Mesenchymal stem cell (in vitro differentiated cells and primary cell): ENCODE results near the gene ARSG.
A peak's percentile ranks its signal among the peaks of the same experiment; 100 is the strongest.
"Not testable (repeated sequence)": the region's sequence is repeated elsewhere in the genome, so short reads cannot be mapped to it uniquely, and the experiment has no call there.

Experiments used
- DNase-seq: peaks from one replicate; pipeline ENCODE4 v3.0.0-alpha.2; 2013
- H2AFZ ChIP-seq: one replicate; pipeline ENCODE4 v1.6.1; 2013; ENCODE audit warnings: low read depth, mild to moderate bottlenecking, control low read depth, inconsistent platforms, low read length, moderate library complexity
- H2AK5ac ChIP-seq: 2 replicates; pipeline ENCODE4 v1.6.1; 2013; ENCODE audit warnings: low read length, moderate library complexity, mild to moderate bottlenecking, inconsistent platforms; ENCODE audit not compliant: severe bottlenecking
- H2BK120ac ChIP-seq: one replicate; pipeline ENCODE4 v1.6.1; 2013; ENCODE audit warnings: low read depth, mild to moderate bottlenecking, inconsistent platforms, low read length, moderate library complexity
- H2BK12ac ChIP-seq, 2 experiments: one replicate each; pipeline ENCODE4 v1.6.1; 2013; ENCODE audit warnings: inconsistent platforms in 2 of 2, low read length in 2 of 2, mild to moderate bottlenecking in 2 of 2, moderate library complexity in 2 of 2, control low read depth in 1 of 2
- H2BK15ac ChIP-seq: one replicate; pipeline ENCODE4 v1.6.1; 2013; ENCODE audit warnings: mild to moderate bottlenecking, low read depth, inconsistent platforms; ENCODE audit not compliant: poor library complexity, severe bottlenecking
- H2BK5ac ChIP-seq: 2 replicates; pipeline ENCODE4 v1.6.1; 2013; ENCODE audit warnings: low read depth, mild to moderate bottlenecking, low read length, control low read depth, inconsistent platforms; ENCODE audit not compliant: poor library complexity, severe bottlenecking
- H3K14ac ChIP-seq, 2 experiments: one replicate each; pipeline ENCODE4 v1.6.1; 2013; ENCODE audit warnings: inconsistent platforms in 2 of 2, low read length in 2 of 2, control low read depth in 1 of 2, mild to moderate bottlenecking in 1 of 2, moderate library complexity in 1 of 2
- H3K18ac ChIP-seq, 2 experiments: one replicate each; pipeline ENCODE4 v1.6.1; 2013; ENCODE audit warnings: inconsistent platforms in 2 of 2, low read length in 2 of 2, control low read depth in 1 of 2, low read depth in 1 of 2, mild to moderate bottlenecking in 1 of 2
- H3K23ac ChIP-seq, 2 experiments: one replicate each; pipeline ENCODE4 v1.6.1; 2013; ENCODE audit warnings: inconsistent platforms in 2 of 2, low read length in 2 of 2, mild to moderate bottlenecking in 2 of 2, moderate library complexity in 2 of 2, control low read depth in 1 of 2
- H3K27ac ChIP-seq: 2 replicates; pipeline ENCODE4 v1.5.1; 2013; ENCODE audit warnings: mild to moderate bottlenecking, moderate library complexity, low read length, control low read depth, inconsistent platforms; ENCODE audit not compliant: poor library complexity, severe bottlenecking
- H3K27me3 ChIP-seq, 2 experiments: 2 replicates each; pipeline versions ENCODE4 v1.6.1 to v1.7.0; 2013; ENCODE audit warnings: low read length in 2 of 2, mild to moderate bottlenecking in 2 of 2, moderate library complexity in 2 of 2, control low read depth in 1 of 2, inconsistent platforms in 1 of 2; ENCODE audit not compliant: control insufficient read depth in 1 of 2, insufficient read depth in 1 of 2
- H3K36me3 ChIP-seq, 2 experiments: 2 replicates each; pipeline versions ENCODE4 v1.6.1 to v1.7.0; 2013; ENCODE audit warnings: low read length in 2 of 2, control low read depth in 1 of 2, inconsistent platforms in 1 of 2, low read depth in 1 of 2, mild to moderate bottlenecking in 1 of 2; ENCODE audit not compliant: insufficient read depth in 2 of 2, control insufficient read depth in 1 of 2
- H3K4ac ChIP-seq, 2 experiments: one replicate each; pipeline ENCODE4 v1.6.1; 2013; ENCODE audit warnings: inconsistent platforms in 2 of 2, low read length in 2 of 2, mild to moderate bottlenecking in 2 of 2, moderate library complexity in 2 of 2, control low read depth in 1 of 2, low read depth in 1 of 2
- H3K4me1 ChIP-seq: 2 replicates; pipeline ENCODE4 v1.6.1; 2013; ENCODE audit warnings: low read depth, low read length, control low read depth; ENCODE audit not compliant: control insufficient read depth, insufficient read depth
- H3K4me2 ChIP-seq: 2 replicates; pipeline ENCODE4 v1.6.1; 2013; ENCODE audit warnings: low read length, mild to moderate bottlenecking, inconsistent platforms; ENCODE audit not compliant: poor library complexity, severe bottlenecking
- H3K4me3 ChIP-seq, 2 experiments: 2 replicates each; pipeline versions ENCODE4 v1.5.1 to v1.7.0; 2013; ENCODE audit warnings: low read length in 2 of 2, mild to moderate bottlenecking in 2 of 2, control low read depth in 1 of 2, low read depth in 1 of 2; ENCODE audit not compliant: insufficient read depth in 1 of 2
- H3K79me1 ChIP-seq: replicated peaks from 2 replicates; pipeline ENCODE4 v1.6.1; 2013; ENCODE audit warnings: mild to moderate bottlenecking, control low read depth, low read length, inconsistent platforms; ENCODE audit not compliant: poor library complexity, severe bottlenecking
- H3K9ac ChIP-seq: 2 replicates; pipeline ENCODE4 v1.7.0; 2013; ENCODE audit warnings: mild to moderate bottlenecking, low read length, moderate library complexity
- H3K9me3 ChIP-seq: 2 replicates; pipeline ENCODE4 v1.7.0; 2013; ENCODE audit warnings: mild to moderate bottlenecking, low read length; ENCODE audit not compliant: control insufficient read depth
- H4K8ac ChIP-seq: one replicate; pipeline ENCODE4 v1.6.1; 2013; ENCODE audit warnings: inconsistent platforms, mild to moderate bottlenecking, low read length, moderate library complexity
- H4K91ac ChIP-seq: one replicate; pipeline ENCODE4 v1.6.1; 2013; ENCODE audit warnings: mild to moderate bottlenecking, low read length, inconsistent platforms
- WGBS: methylation state at CpG from one replicate; pipeline ENCODE4 v1.1.7; 2013; ENCODE audit warnings: mixed read lengths; 5-methylcytosine and 5-hydroxymethylcytosine counted together

Gene ARSG

DNA sequence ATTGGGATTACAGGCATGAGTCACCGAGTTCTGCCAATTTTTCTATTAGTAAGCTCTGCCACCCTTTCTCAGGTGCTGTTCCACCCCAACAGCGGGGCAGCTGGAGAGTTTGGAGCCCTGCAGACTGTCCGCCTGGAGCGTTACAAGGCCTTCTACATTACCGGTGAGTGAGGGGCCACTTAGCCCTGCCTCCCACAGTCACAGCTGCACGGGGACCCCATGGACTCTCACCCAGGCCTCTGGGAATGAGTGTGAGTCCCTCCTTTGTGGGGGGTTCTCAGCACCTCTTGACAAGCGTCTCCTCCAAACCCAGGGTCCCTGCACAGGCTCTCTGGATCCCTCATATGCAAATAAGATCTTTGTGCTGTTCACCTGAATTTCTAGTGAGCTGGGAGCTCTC, 110.0 kb downstream of the ARSG start:
- no peak overlapping the region for H3K9ac ChIP-seq
- H3K4me3 ChIP-seq = no peak overlapping the region
- H2BK5ac ChIP-seq = no peak overlapping the region
- H3K18ac ChIP-seq = peak overlapping the region; percentile 67 to 82
- H2AFZ ChIP-seq = no peak overlapping the region
- peak overlapping the region in 1 of 2 experiments; percentile 90 for H2BK12ac ChIP-seq
- no peak for DNase-seq
- H3K27me3 ChIP-seq = no peaks in the 10 kb centered on the region
- H3K27ac ChIP-seq = no peak overlapping the region
- H3K23ac ChIP-seq = no peak overlapping the region
- H2AK5ac ChIP-seq = no peak overlapping the region
- H3K4me1 ChIP-seq = peaks cover 7% of the 10 kb centered on the region
- no peaks in the 10 kb centered on the region for H3K36me3 ChIP-seq
- H3K4me2 ChIP-seq = no peak overlapping the region
- H4K91ac ChIP-seq = peak overlapping the region; percentile 90
- WGBS = 97% methylated on average over 7 of the region's 7 CpGs
- peak overlapping the region; percentile 21 for H2BK120ac ChIP-seq
- H3K9me3 ChIP-seq = peaks cover 3% of the 10 kb centered on the region
- no peak overlapping the region for H3K4ac ChIP-seq
- no peak overlapping the region for H3K14ac ChIP-seq
- H4K8ac ChIP-seq = peak overlapping the region; percentile 19
- H3K79me1 ChIP-seq = no peaks in the 10 kb centered on the region
- no peak overlapping the region for H2BK15ac ChIP-seq

DNA sequence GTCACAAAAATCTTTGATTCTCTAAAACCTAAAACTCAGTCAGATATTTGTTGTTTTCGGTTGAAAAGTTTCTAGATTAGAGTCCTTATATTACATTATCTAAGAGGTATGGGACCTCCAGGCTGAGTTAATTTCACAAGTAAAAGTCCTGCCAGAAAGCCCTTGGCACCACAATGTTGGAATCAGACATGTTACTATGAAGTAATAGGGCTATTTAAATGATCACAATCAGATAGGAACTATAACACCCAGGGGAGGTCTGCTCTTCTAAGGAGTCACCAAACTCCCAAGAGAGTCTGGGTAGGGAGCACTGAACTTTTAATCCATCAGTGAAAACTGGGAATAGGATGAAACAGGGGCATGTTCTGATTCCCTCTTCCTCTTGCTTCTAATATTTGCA, 111.8 kb downstream of the ARSG start:
- Histone ChIP-seq H3K18ac (no peak overlapping the region), H4K91ac (no peak overlapping the region), H3K4me2 (no peak overlapping the region), H3K4me1 (peaks cover 7% of the 10 kb centered on the region), H2BK5ac (no peak overlapping the region), H2AFZ (no peak overlapping the region), H3K27ac (no peak overlapping the region), H2BK15ac (no peak overlapping the region), H2BK12ac (no peak overlapping the region), H3K4me3 (no peak overlapping the region), H2BK120ac (no peak overlapping the region), H3K27me3 (no peaks in the 10 kb centered on the region), H3K79me1 (no peaks in the 10 kb centered on the region), H3K4ac (no peak overlapping the region), H3K23ac (no peak overlapping the region), H4K8ac (no peak overlapping the region), H3K36me3 (no peaks in the 10 kb centered on the region), H2AK5ac (no peak overlapping the region), H3K9ac (no peak overlapping the region), H3K14ac (no peak overlapping the region), H3K9me3 (peaks cover 10% of the 10 kb centered on the region)
- no CpG with 5 or more reads among the region's 1 CpG for WGBS
- DNase-seq = no peak

DNA sequence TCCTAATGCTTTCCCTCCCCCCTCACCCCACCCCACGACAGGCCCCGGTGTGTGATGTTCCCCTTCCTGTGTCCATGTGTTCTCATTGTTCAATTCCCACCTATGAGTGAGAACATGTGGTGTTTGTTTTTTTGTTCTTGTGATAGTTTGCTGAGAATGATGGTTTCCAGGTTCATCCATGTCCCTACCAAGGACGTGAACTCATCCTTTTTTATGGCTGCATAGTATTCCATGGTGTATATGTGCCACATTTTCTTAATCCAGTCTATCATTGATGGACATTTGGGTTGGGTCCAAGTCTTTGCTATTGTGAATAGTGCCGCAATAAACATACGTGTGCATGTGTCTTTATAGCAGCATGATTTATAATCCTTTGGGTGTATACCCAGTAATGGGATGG, 112.5 kb downstream of the ARSG start:
- H2BK12ac ChIP-seq, H3K9ac ChIP-seq, H3K14ac ChIP-seq, H3K4me1 ChIP-seq, DNase-seq, H3K23ac ChIP-seq, H3K36me3 ChIP-seq, H2BK5ac ChIP-seq, H3K27ac ChIP-seq, H2AK5ac ChIP-seq, H2AFZ ChIP-seq, H2BK120ac ChIP-seq, H3K4ac ChIP-seq, H3K18ac ChIP-seq, H3K79me1 ChIP-seq, H3K4me3 ChIP-seq, H4K8ac ChIP-seq, H3K9me3 ChIP-seq, H3K27me3 ChIP-seq, H3K4me2 ChIP-seq, H2BK15ac ChIP-seq, H4K91ac ChIP-seq: not testable (repeated sequence)
- 100% methylated on average over 1 of the region's 5 CpGs for WGBS

DNA sequence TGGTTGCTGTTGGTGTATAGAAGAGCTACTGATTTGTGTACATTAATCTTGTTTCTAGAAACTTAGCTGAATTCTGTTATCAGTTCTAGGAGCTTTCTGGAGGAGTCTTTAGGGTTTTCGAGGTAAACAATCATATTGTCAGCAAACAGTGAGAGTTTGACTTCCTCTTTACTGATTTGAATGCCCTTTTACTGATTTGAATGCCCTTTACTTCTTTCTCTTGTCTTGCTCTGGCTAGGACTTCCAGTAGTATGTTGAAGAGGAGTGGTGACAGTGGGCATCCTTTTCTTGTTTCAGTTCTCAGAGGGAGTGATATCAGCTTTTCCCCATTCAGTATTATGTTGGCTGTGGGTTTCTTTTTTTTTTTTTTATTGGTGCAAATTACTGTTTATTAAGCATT, 116.4 kb downstream of the ARSG start:
- 100% methylated on average over 1 of the region's 1 CpG for WGBS
- not testable (repeated sequence) for H3K14ac ChIP-seq, H3K23ac ChIP-seq, H3K4ac ChIP-seq, H2BK120ac ChIP-seq, H3K27me3 ChIP-seq, H3K79me1 ChIP-seq, H3K4me1 ChIP-seq, H2BK15ac ChIP-seq, H3K36me3 ChIP-seq, H3K9me3 ChIP-seq, H2BK5ac ChIP-seq, H2AFZ ChIP-seq, DNase-seq, H3K4me3 ChIP-seq, H3K4me2 ChIP-seq, H3K27ac ChIP-seq, H3K9ac ChIP-seq, H4K8ac ChIP-seq, H2BK12ac ChIP-seq, H4K91ac ChIP-seq, H3K18ac ChIP-seq, H2AK5ac ChIP-seq
